ENCODE results near the gene ADPGK.
"Not testable (repeated sequence)": the region's sequence is repeated elsewhere in the genome, so short reads cannot be mapped to it uniquely, and the experiment has no call there.

The ADPGK gene

GRCh38 chr15:72751751-72752455, 31.7 kb downstream of the ADPGK start:
- no peak for DNase-seq (ENCODE audit: low read depth, low spot score)

- DNase-seq (ENCODE audit: low read depth, low spot score): no peak
Measured at GRCh38 chr15:72749700-72750099, 33.9 kb downstream of the ADPGK start.

- DNase-seq (ENCODE audit: low read depth, low spot score): no peak
Measured at GRCh38 chr15:72740219-72740618, 43.3 kb downstream of the ADPGK start.

GRCh38 chr15:72737723-72738122, 45.8 kb downstream of the ADPGK start:
- no peak for DNase-seq (ENCODE audit: low read depth, low spot score)

GRCh38 chr15:72737061-72737460, 46.5 kb downstream of the ADPGK start:
- no peak for DNase-seq (ENCODE audit: low read depth, low spot score)

- DNase-seq (ENCODE audit: low read depth, low spot score): no peak
Measured at GRCh38 chr15:72735111-72735510, 48.4 kb downstream of the ADPGK start.

- DNase-seq (ENCODE audit: low read depth, low spot score): no peak
Measured at GRCh38 chr15:72733941-72734738, 49.4 kb downstream of the ADPGK start.

GRCh38 chr15:72732516-72732915, 51.0 kb downstream of the ADPGK start:
- DNase-seq (ENCODE audit: low read depth, low spot score): no peak

- DNase-seq (ENCODE audit: low read depth, low spot score): no peak
Measured at GRCh38 chr15:72732086-72732485, 51.5 kb downstream of the ADPGK start.

- no peak for DNase-seq (ENCODE audit: low read depth, low spot score)
Measured at GRCh38 chr15:72728821-72729220, 54.7 kb downstream of the ADPGK start.

- DNase-seq (ENCODE audit: low read depth, low spot score): not testable (repeated sequence)
Measured at GRCh38 chr15:72728249-72728648, 55.3 kb downstream of the ADPGK start.

GRCh38 chr15:72727154-72727553, 56.4 kb downstream of the ADPGK start:
- no peak for DNase-seq (ENCODE audit: low read depth, low spot score)

GRCh38 chr15:72725851-72726250, 57.7 kb downstream of the ADPGK start:
- DNase-seq (ENCODE audit: low read depth, low spot score): not testable (repeated sequence)

GRCh38 chr15:72725446-72725845, 58.1 kb downstream of the ADPGK start:
- DNase-seq (ENCODE audit: low read depth, low spot score): no peak

- DNase-seq (ENCODE audit: low read depth, low spot score): no peak
Measured at GRCh38 chr15:72724028-72724427, 59.5 kb downstream of the ADPGK start.

GRCh38 chr15:72722071-72722696, 61.4 kb downstream of the ADPGK start:
- peak; percentile 49 for DNase-seq (ENCODE audit: low read depth, low spot score)

- not testable (repeated sequence) for DNase-seq (ENCODE audit: low read depth, low spot score)
Measured at GRCh38 chr15:72708551-72709303, 74.8 kb downstream of the ADPGK start.

GRCh38 chr15:72706266-72706665, 77.3 kb downstream of the ADPGK start:
- DNase-seq (ENCODE audit: low read depth, low spot score): no peak
